Astrocyte (in vitro differentiated cells and primary cell): Measurements from ENCODE around the gene TRPC4.

Experiments
- CTCF ChIP-seq: IDR thresholded peaks from 2 replicates; pipeline ENCODE4 v1.5.1; 2011; ENCODE audit warnings: low read depth, mild to moderate bottlenecking, inconsistent platforms, low read length, moderate library complexity; ENCODE audit not compliant: insufficient read depth
- EZH2 ChIP-seq: IDR thresholded peaks from 2 replicates; pipeline ENCODE4 v1.6.1; 2012; ENCODE audit warnings: mild to moderate bottlenecking, low read length, inconsistent platforms; ENCODE audit not compliant: insufficient read depth

- no peak for TF ChIP-seq CTCF
- TF ChIP-seq EZH2 = no peak
Measured at GRCh38 chr13:37598597-37598996, 271.0 kb downstream of the TRPC4 start, which contains the start of gene POSTN.
